ENCODE measurements around the gene MAP2K7. TPM values are rescaled to one million over a fixed set of nuclear protein-coding genes. Genes with fewer than 3 reads are reported as not detected.

The MAP2K7 gene
- total RNA-seq, 4 donors from 2014 or later = 9.1 to 18.6 (median 14.9) TPM

- intact Hi-C loops (cut with DNase I) = loop anchor here (2.0 kb wide), 1 partner anchor 15 kb away; no protein-coding TSS in a partner anchor
- H3K4me3 ChIP-seq (replicated peaks in 1 of 3) = peak within 1 kb of the TSS; percentile 35 to 98 (median 67)
- H3K27me3 ChIP-seq = peaks cover 4% of the 10 kb centered on the region
- peaks cover 9 to 49% of the 10 kb centered on the region in 2 donors for H3K4me1 ChIP-seq
- 15% methylated on average over 32 to 40 of the region's 62 CpGs for WGBS, 2 donors
- TF ChIP-seq POLR2A (IDR thresholded peaks at IDR 0.05) (peak in 1 of 2 donors; percentile 63), CTCF (IDR thresholded peaks at IDR 0.05) (peak in 1 of 6 experiments; percentile 16)
- peaks cover 11% of the 10 kb centered on the region in 2 donors for H3K36me3 ChIP-seq
- H3K27ac ChIP-seq = peak within 1 kb of the TSS; percentile 78 to 92 (median 88)
- H3K9me3 ChIP-seq = no peaks in the 10 kb centered on the region
- peak; percentile 97 to 98 for DNase-seq
Observed at GRCh38 chr19:7919610-7920518, 16.2 kb downstream of the MAP2K7 start, which contains the start of gene SNAPC2. SNAPC2 (plus strand) TSS chr19:7920338; CDS start chr19:7920367, 29 bp downstream.

DNA sequence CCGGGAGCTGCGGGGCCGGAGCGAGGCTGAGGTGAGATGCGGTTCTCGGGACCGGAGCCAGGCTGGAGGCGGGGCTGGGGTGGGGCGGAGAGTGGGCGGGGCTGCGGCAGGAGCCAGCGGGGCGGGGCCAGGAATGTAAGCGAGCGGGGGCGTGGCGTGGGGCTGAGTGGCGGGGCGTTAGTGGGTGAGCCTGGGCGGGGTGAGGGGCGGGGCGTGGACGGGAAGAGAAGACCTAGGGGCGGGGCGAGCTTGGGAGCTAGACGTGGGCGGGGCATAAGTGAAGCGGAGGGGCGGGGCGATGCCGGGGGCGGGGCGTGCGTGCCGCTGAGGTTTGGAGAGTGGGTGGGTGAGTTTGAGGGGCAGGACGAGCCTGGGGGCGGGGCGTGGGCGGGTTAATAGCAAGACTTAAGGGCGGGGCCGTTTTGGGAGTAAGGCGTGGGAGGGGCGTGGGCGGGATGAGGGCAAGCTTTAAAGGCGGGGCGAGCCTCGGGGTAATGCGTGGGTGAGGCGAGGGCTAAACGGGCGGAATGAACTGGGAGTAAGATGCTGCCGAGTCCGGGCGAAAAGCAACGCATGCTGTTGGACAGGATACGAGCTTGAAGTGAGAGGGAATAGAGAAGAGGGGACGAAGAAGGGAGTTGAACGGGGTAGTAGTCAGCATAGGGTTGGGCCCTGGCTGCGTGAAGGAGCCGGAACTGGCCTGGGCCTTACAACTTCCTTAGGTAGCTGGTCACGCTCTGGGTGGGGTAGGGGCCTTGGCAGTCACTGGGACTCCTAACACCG lies 17.0 kb downstream of the MAP2K7 start:
- Histone ChIP-seq H3K36me3 (peaks cover 11% of the 10 kb centered on the region in 2 donors), H3K27ac (peak overlapping the region; percentile 78 to 92 (median 88)), H3K27me3 (peaks cover 4% of the 10 kb centered on the region), H3K9me3 (no peaks in the 10 kb centered on the region), H3K4me1 (peaks cover 9 to 55% of the 10 kb centered on the region in 2 donors), H3K4me3 (replicated peaks in 1 of 3) (peak overlapping the region; percentile 35 to 98 (median 67))
- 4% methylated on average over 30 to 34 of the region's 62 CpGs for WGBS, 2 donors
- intact Hi-C loops (cut with DNase I) = no loop called here
- DNase-seq = peak; percentile 99
- TF ChIP-seq POLR2A (IDR thresholded peaks at IDR 0.05) (peak in 1 of 2 donors; percentile 42), CTCF (IDR thresholded peaks at IDR 0.05) (no peak)

DNA sequence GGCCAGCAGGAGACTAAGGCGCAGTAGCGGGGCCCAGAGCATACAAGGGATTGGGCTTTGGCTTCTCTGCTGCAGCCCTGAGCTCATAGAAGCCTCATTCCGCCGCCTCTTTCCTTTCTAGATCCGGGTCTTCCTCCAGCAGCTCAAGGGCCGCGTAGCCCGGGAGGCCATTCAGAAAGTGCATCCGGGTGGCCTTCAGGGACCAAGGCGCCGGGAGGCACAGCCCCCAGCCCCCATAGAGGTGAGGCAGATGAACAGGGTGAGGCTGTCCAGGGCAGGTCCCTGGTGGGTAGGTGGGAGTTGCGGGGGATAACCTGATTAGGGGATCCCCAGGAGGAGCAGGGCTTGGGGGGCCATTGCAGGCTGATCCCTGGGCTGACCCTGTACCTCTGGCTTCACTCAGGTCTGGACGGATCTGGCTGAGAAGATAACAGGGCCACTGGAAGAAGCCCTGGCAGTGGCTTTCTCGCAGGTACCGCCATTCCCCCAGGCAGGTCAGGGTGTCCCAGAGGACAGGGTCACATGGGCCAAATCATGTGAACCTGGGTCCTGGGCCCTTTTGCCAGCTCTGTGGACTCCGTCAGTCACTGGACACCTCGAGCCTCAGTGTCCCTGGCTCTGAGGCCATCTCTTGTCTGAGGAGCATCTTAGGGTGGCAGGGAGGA lies 17.8 kb downstream of the MAP2K7 start:
- Histone ChIP-seq H3K27ac (peak overlapping the region in 2 of 3 donors; percentile 41 to 66), H3K9me3 (no peaks in the 10 kb centered on the region), H3K27me3 (peaks cover 4% of the 10 kb centered on the region), H3K36me3 (peaks cover 11% of the 10 kb centered on the region in 2 donors), H3K4me1 (peaks cover 13 to 52% of the 10 kb centered on the region in 2 donors), H3K4me3 (replicated peaks in 1 of 3) (peak overlapping the region; percentile 6 to 35 (median 33))
- DNase-seq = no peak
- WGBS, 2 donors = 59 to 74% methylated on average over 17 of the region's 17 CpGs
- intact Hi-C loops (cut with DNase I) = no loop called here
- TF ChIP-seq CTCF (IDR thresholded peaks at IDR 0.05) (no peak), POLR2A (IDR thresholded peaks at IDR 0.05) (no peak)

DNA sequence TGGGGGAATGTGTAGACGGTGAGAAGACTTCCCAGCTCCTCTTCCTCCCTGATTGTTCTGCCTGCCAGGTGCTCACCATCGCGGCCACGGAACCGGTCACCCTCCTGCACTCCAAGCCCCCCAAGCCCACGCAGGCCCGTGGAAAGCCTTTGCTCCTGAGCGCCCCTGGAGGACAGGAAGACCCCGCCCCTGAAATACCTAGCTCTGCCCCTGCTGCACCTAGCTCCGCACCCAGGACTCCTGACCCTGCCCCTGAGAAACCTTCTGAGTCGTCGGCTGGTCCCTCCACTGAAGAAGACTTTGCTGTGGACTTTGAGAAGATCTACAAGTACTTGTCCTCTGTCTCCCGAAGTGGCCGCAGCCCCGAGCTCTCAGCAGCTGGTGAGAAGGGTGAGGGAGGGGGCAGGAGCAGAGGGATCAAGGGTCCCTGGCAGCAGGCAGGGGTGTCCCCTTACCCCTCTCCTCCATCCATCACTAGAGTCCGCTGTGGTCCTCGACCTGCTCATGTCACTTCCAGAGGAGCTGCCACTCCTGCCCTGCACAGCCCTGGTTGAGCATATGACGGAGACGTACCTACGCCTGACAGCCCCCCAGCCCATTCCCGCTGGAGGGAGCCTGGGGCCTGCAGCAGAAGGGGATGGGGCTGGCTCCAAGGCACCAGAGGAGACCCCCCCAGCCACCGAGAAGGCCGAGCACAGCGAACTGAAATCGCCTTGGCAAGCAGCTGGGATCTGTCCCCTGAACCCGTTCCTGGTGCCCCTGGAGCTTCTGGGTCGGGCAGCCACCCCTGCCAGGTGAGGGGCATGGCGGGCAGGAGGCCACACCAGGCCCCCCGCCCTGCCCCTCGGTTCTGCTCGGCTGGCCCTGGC lies 18.5 kb downstream of the MAP2K7 start:
- no peak overlapping the region for H3K4me3 ChIP-seq (replicated peaks in 1 of 3)
- WGBS, 2 donors = 93% methylated on average over 21 to 31 of the region's 31 CpGs
- H3K36me3 ChIP-seq = peaks cover 11% of the 10 kb centered on the region in 2 donors
- TF ChIP-seq POLR2A (IDR thresholded peaks at IDR 0.05) (no peak), CTCF (IDR thresholded peaks at IDR 0.05) (no peak)
- no peak overlapping the region for H3K27ac ChIP-seq
- no peak for DNase-seq
- H3K4me1 ChIP-seq = peaks cover 17 to 52% of the 10 kb centered on the region in 2 donors
- peaks cover 4% of the 10 kb centered on the region for H3K27me3 ChIP-seq
- no peaks in the 10 kb centered on the region for H3K9me3 ChIP-seq
- intact Hi-C loops (cut with DNase I) = no loop called here
